K562 (cell line): Measurements from ENCODE around the gene KIF26B. TPM values are rescaled to one million over a fixed set of nuclear protein-coding genes. Genes with fewer than 3 reads are reported as not detected.

Experiments
- ATAC-seq: fragments of 200-7000 bp; cut with Tn5 transposase; 3 replicates; pipeline ENCODE4 v1.9.1; 2020; ENCODE audit warnings: moderate library complexity
- BruUV-seq: library from RNA; stranded (reverse); fragments of 400-500 nt; replicated peaks from 2 replicates; lab custom pipeline; 2021; lab: Mats Ljungman, UMichigan
- CTCF ChIA-PET: fragments of 300-600 bp; formaldehyde crosslinking; extraction: SDS; loops from one replicate; lab custom pipeline; 2021; ENCODE audit warnings: low intra/inter-chr PET ratio; lab: Yijun Ruan, JAX
- POLR2A ChIA-PET: fragments of 300-600, 350-650 bp; sonication (Branson Sonifier 250); formaldehyde crosslinking; extraction: SDS; loops from one replicate; lab custom pipeline; 2021; ENCODE audit warnings: antibody characterized with exemption, inconsistent platforms; lab: Yijun Ruan, JAX
- DNase-seq, 4 experiments: peaks; one replicate each; pipeline versions ENCODE4 v3.0.0 to v3.0.0-alpha.2; 2011 to 2018; ENCODE audit warnings: low spot score in 3 of 4, mixed read lengths in 3 of 4; ENCODE audit errors: extremely low read depth in 1 of 4
- FAIRE-seq: peaks from 2 replicates; lab custom pipeline; 2011; peaks lifted over from hg19 to GRCh38; lab: Jason Lieb, UNC
- H2AFZ ChIP-seq: 2 replicates; pipeline ENCODE4 v1.6.0; 2011; ENCODE audit warnings: low read depth, low read length, control low read depth, inconsistent platforms
- H3K27ac ChIP-seq: fragments of 200-600 bp; 3 replicates; pipeline ENCODE4 v1.8.0; 2011; ENCODE audit warnings: low read depth, mild to moderate bottlenecking, control low read depth, inconsistent platforms, low read length, moderate library complexity, mixed read lengths; ENCODE audit errors: extremely low read depth
- H3K27me3 ChIP-seq, 2 experiments: fragments of 300-600 bp in 1 of 2; 2 replicates in 1 of 2; 3 replicates in 1 of 2; pipeline versions ENCODE4 v1.6.0 to v1.8.0; 2011; ENCODE audit warnings: inconsistent platforms in 2 of 2, low read length in 2 of 2, mild to moderate bottlenecking in 1 of 2, mixed read lengths in 1 of 2, moderate library complexity in 1 of 2; ENCODE audit not compliant: control insufficient read depth in 2 of 2, insufficient read depth in 2 of 2
- H3K36me3 ChIP-seq: fragments of 300-600 bp; 3 replicates; pipeline ENCODE4 v1.8.0; 2011; ENCODE audit warnings: mild to moderate bottlenecking, low read length, inconsistent platforms; ENCODE audit not compliant: control insufficient read depth, insufficient read depth
- H3K4me1 ChIP-seq, 2 experiments: fragments of 200-600 bp in 1 of 2; replicated peaks in 1 of 2; 2 replicates in 1 of 2; 3 replicates in 1 of 2; pipeline versions ENCODE4 v1.5.1 to v1.8.0; 2011; ENCODE audit warnings: inconsistent platforms in 2 of 2, low read length in 2 of 2, mild to moderate bottlenecking in 1 of 2, mixed read lengths in 1 of 2, moderate library complexity in 1 of 2; ENCODE audit not compliant: control insufficient read depth in 2 of 2, insufficient read depth in 2 of 2
- H3K4me2 ChIP-seq: 2 replicates; pipeline ENCODE4 v1.6.1; 2011; ENCODE audit warnings: low read length, control low read depth, inconsistent platforms, mixed read lengths; ENCODE audit not compliant: insufficient read depth
- H3K4me3 ChIP-seq: fragments of 200-600 bp; sonication (generic), shearing (Covaris generic); 2 replicates; pipeline ENCODE4 v1.5.1; 2016; ENCODE audit warnings: control low read depth, inconsistent platforms
- H3K79me2 ChIP-seq: fragments of 200-600 bp; 3 replicates; pipeline ENCODE4 v1.8.0; 2011; ENCODE audit warnings: low read length, inconsistent platforms; ENCODE audit not compliant: control insufficient read depth, insufficient read depth
- H3K9ac ChIP-seq, 2 experiments: 2 replicates each; pipeline versions ENCODE4 v1.6.0 to v1.6.1; 2011; ENCODE audit warnings: low read depth in 2 of 2, low read length in 2 of 2, control low read depth in 1 of 2, inconsistent platforms in 1 of 2, mild to moderate bottlenecking in 1 of 2, mixed read lengths in 1 of 2; ENCODE audit not compliant: insufficient read depth in 1 of 2
- H3K9me1 ChIP-seq: one replicate; pipeline ENCODE4 v1.6.0; 2011; ENCODE audit warnings: inconsistent platforms, mild to moderate bottlenecking, low read length, moderate library complexity; ENCODE audit not compliant: control insufficient read depth, insufficient read depth
- H3K9me3 ChIP-seq: replicated peaks from 2 replicates; pipeline ENCODE4 v1.5.1; 2011; ENCODE audit warnings: low read depth, low read length, inconsistent platforms; ENCODE audit not compliant: control insufficient read depth, insufficient read depth
- H4K20me1 ChIP-seq: replicated peaks from 2 replicates; pipeline ENCODE4 v1.6.1; 2011; ENCODE audit warnings: low read length, inconsistent platforms, mixed read lengths; ENCODE audit not compliant: control insufficient read depth, insufficient read depth
- ASH1L ChIP-seq: fragments of 450-650 bp; IDR thresholded peaks from 2 replicates; pipeline ENCODE4 v1.6.1; 2018; ENCODE audit warnings: borderline replicate concordance, mild to moderate bottlenecking, low read depth; ENCODE audit not compliant: partially characterized antibody
- CAMTA2 ChIP-seq: fragments of 250-450 bp; sonication (Bioruptor Pico); conservative IDR thresholded peaks from 2 replicates; pipeline ENCODE4 v1.5.1; 2022
- HEY1 ChIP-seq: fragments of 250-450 bp; sonication (Bioruptor Pico); IDR thresholded peaks from 2 replicates; pipeline ENCODE4 v1.5.0; 2020; ENCODE audit warnings: mild to moderate bottlenecking, moderate library complexity, borderline replicate concordance
- MTA2 ChIP-seq: fragments of 450-650 bp; IDR thresholded peaks from 2 replicates; pipeline ENCODE4 v1.6.1; 2016; ENCODE audit warnings: low read depth
- PHF20 ChIP-seq: fragments of 450-650 bp; IDR thresholded peaks from 2 replicates; pipeline ENCODE4 v1.6.1; 2018; ENCODE audit not compliant: partially characterized antibody
- SRSF9 ChIP-seq: fragments of 200-400 bp; formaldehyde crosslinking; IDR thresholded peaks from 2 replicates; pipeline ENCODE4 v1.6.1; 2017; ENCODE audit warnings: low read depth, low read length, borderline replicate concordance
- ZKSCAN1 ChIP-seq: fragments of 150-350 bp; IDR thresholded peaks from 2 replicates; pipeline ENCODE4 v1.6.1; 2016; ENCODE audit warnings: low read depth, low read length
- ZNF263 ChIP-seq: sonication (generic); formaldehyde crosslinking; IDR thresholded peaks from 2 replicates; pipeline ENCODE4 v1.8.0; 2022; ENCODE audit warnings: mild to moderate bottlenecking, missing genetic modification reagents, borderline replicate concordance
- ZNF764 ChIP-seq: fragments of 250-450 bp; sonication (Bioruptor Pico); IDR thresholded peaks from 2 replicates; pipeline ENCODE4 v1.4.0; 2020; ENCODE audit warnings: low read depth, mild to moderate bottlenecking, moderate library complexity
- WGBS: fragments of 100-300 bp; shearing (Covaris generic); methylation state at CpG from one replicate; pipeline ENCODE4 v1.1.6; 2016; ENCODE audit warnings: low coverage, mixed read lengths; ENCODE audit not compliant: insufficient coverage; ENCODE audit errors: missing lambda C conversion rate; 5-methylcytosine and 5-hydroxymethylcytosine counted together
- in situ Hi-C: fragments of 300-500 bp; cut with MboI; formaldehyde crosslinking; loops from 4 replicates; pipeline ENCODE4 v1.15.0; 2018; ENCODE audit warnings: inconsistent platforms, mixed read lengths
- intact Hi-C: fragments of 100-400 bp; cut with micrococcal nuclease; formaldehyde crosslinking; loops from 2 replicates; pipeline ENCODE4 v1.14.2; 2022
- polyA plus RNA-seq, 8 experiments: library from polyadenylated mRNA; depleted of rRNA in 4 of 8; stranded (reverse) in 5 of 8; unstranded in 3 of 8; fragments of >200 nt; fragmentation: Nextera tagmentation in 2 of 8; fragmentation: Illumina TruSeq in 1 of 8; extraction: Ambion mirVana in 2 of 8; extraction: Trizol in 1 of 8; gene quantifications; 2 replicates each; pipeline versions ENCODE4 v1.2.1 to v1.2.3, GENCODE V29; 2011 to 2014; ENCODE audit warnings: inconsistent platforms in 1 of 8, missing spikeins in 1 of 8
- total RNA-seq, 7 experiments: library from RNA; depleted of rRNA in 6 of 7; stranded (reverse); fragments of >200 nt in 6 of 7; fragmentation: Illumina TruSeq in 2 of 7; extraction: Trizol in 2 of 7; gene quantifications; 2 replicates each; pipeline versions ENCODE4 v1.2.1 to v1.2.3, GENCODE V29; 2011 to 2021; ENCODE audit warnings: low replicate concordance in 1 of 7

Gene KIF26B
- total and polyA plus RNA-seq, 9 of the 15 experiments (the other 6 are each of a cell fraction or from before 2014, with no cell fraction given), result 0.02 to 0.08 (median 0.03) TPM; not detected in 6

- POLR2A ChIA-PET, result no interaction called here
- Histone ChIP-seq H3K79me2 (no peaks in the 10 kb centered on the region), H3K9me1 (no peaks in the 10 kb centered on the region), H3K27ac (no peak overlapping the region), H3K4me1 (no peaks in the 10 kb centered on the region), H2AFZ (no peak overlapping the region), H3K4me2 (no peak overlapping the region), H3K4me3 (no peak overlapping the region), H4K20me1 (no peaks in the 10 kb centered on the region), H3K36me3 (no peaks in the 10 kb centered on the region), H3K9ac (no peak overlapping the region), H3K9me3 (no peaks in the 10 kb centered on the region)
- WGBS, result 0% methylated on average over 2 of the region's 2 CpGs
- in situ Hi-C loops, result no loop called here
- no peak for ATAC-seq
- intact Hi-C loops, result no loop called here
- BruUV-seq, result no TSS peak
- DNase-seq, result no peak
- CTCF ChIA-PET, result no interaction called here
- FAIRE-seq, result no peak
- TF ChIP-seq HEY1 (CRISPR knock-in tag), result no peak
- no peak for TF ChIP-seq CAMTA2 (CRISPR knock-in tag)
- no peak for TF ChIP-seq PHF20
- TF ChIP-seq ZNF764 (CRISPR knock-in tag), result no peak
- no peak for TF ChIP-seq SRSF9
- TF ChIP-seq ZKSCAN1, result no peak
- no peak for TF ChIP-seq ZNF263 (CRISPR knock-in tag)
- no peak for TF ChIP-seq MTA2
- TF ChIP-seq ASH1L, result no peak
- TF ChIP-seq, all 486 proteins: peak for 0
- peaks cover 12 to 16% of the 10 kb centered on the region in 2 experiments for H3K27me3 ChIP-seq
These were observed 299.3 kb downstream of the KIF26B start for GRCh38 chr1:245454051-245454450.
